ENCODE results near the gene BAIAP2. TPM values are rescaled to one million over a fixed set of nuclear protein-coding genes. Genes with fewer than 3 reads are reported as not detected.
"Not testable (repeated sequence)": the region's sequence is repeated elsewhere in the genome, so short reads cannot be mapped to it uniquely, and the experiment has no call there.

BAIAP2 gene
- polyA plus RNA-seq, 3 donors = 8.6 to 17.0 (median 11.2) TPM

GRCh38 chr17:81075307-81075706 is 40.4 kb downstream of the BAIAP2 start:
- TF ChIP-seq CTCF (IDR thresholded peaks at IDR 0.05) = no peak
- peaks cover 7 to 11% (median 8%) of the 10 kb centered on the region in 3 donors for H3K27me3 Mint-ChIP-seq (ENCODE audit: low read depth in 3 of 3)
- Histone ChIP-seq H3K9ac (ENCODE audit: insufficient read depth, low read length, poor library complexity, severe bottlenecking) (no peak overlapping the region), H3K4me1 (ENCODE audit: control insufficient read depth in 1 of 2, insufficient read depth in 2 of 2, low read length in 2 of 2) (no peaks in the 10 kb centered on the region), H3K4me2 (replicated peaks; ENCODE audit: extremely low read depth, low read length, poor library complexity, severe bottlenecking) (no peak overlapping the region), H3K27ac (ENCODE audit: low read depth in 1 of 2, low read length in 2 of 2) (no peak overlapping the region), H2AFZ (ENCODE audit: insufficient read depth, low read depth, low read length, poor library complexity, severe bottlenecking) (no peak overlapping the region), H3K27me3 (ENCODE audit: control insufficient read depth in 2 of 2, insufficient read depth in 2 of 2, low read length in 2 of 2) (no peaks in the 10 kb centered on the region), H3K79me2 (ENCODE audit: insufficient read depth, low read length) (no peaks in the 10 kb centered on the region), H3K4me3 (replicated peaks in 1 of 3; ENCODE audit: low read depth in 2 of 3, low read length in 3 of 3) (no peak overlapping the region), H3K9me3 (replicated peaks in 1 of 2; ENCODE audit: control insufficient read depth in 1 of 2, insufficient read depth in 1 of 2, low read length in 2 of 2) (no peaks in the 10 kb centered on the region), H4K20me1 (ENCODE audit: insufficient read depth, low read length) (peaks cover 5% of the 10 kb centered on the region), H3K36me3 (replicated peaks in 1 of 2; ENCODE audit: control insufficient read depth in 1 of 2, insufficient read depth in 2 of 2, low read length in 2 of 2) (no peaks in the 10 kb centered on the region)
- intact Hi-C loops (cut with micrococcal nuclease) = no loop called here
- WGBS (ENCODE audit: insufficient coverage) = 95% methylated on average over 17 of the region's 17 CpGs
- H3K4me1 Mint-ChIP-seq = peaks cover 5% of the 10 kb centered on the region
- H3K27ac Mint-ChIP-seq = no peak overlapping the region
- no peak overlapping the region for H3K4me3 Mint-ChIP-seq
- no peak for DNase-seq
- H3K36me3 Mint-ChIP-seq = no peaks in the 10 kb centered on the region
- H3K9me3 Mint-ChIP-seq = no peaks in the 10 kb centered on the region

GRCh38 chr17:81076141-81076679 is 41.3 kb downstream of the BAIAP2 start:
- Histone ChIP-seq H2AFZ (ENCODE audit: insufficient read depth, low read depth, low read length, poor library complexity, severe bottlenecking) (no peak overlapping the region), H3K27me3 (ENCODE audit: control insufficient read depth in 2 of 2, insufficient read depth in 2 of 2, low read length in 2 of 2) (no peaks in the 10 kb centered on the region), H3K4me1 (ENCODE audit: control insufficient read depth in 1 of 2, insufficient read depth in 2 of 2, low read length in 2 of 2) (no peaks in the 10 kb centered on the region), H3K9me3 (replicated peaks in 1 of 2; ENCODE audit: control insufficient read depth in 1 of 2, insufficient read depth in 1 of 2, low read length in 2 of 2) (no peaks in the 10 kb centered on the region), H4K20me1 (ENCODE audit: insufficient read depth, low read length) (peaks cover 5% of the 10 kb centered on the region), H3K4me2 (replicated peaks; ENCODE audit: extremely low read depth, low read length, poor library complexity, severe bottlenecking) (no peak overlapping the region), H3K4me3 (replicated peaks in 1 of 3; ENCODE audit: low read depth in 2 of 3, low read length in 3 of 3) (no peak overlapping the region), H3K9ac (ENCODE audit: insufficient read depth, low read length, poor library complexity, severe bottlenecking) (no peak overlapping the region), H3K79me2 (ENCODE audit: insufficient read depth, low read length) (no peaks in the 10 kb centered on the region), H3K27ac (ENCODE audit: low read depth in 1 of 2, low read length in 2 of 2) (no peak overlapping the region), H3K36me3 (replicated peaks in 1 of 2; ENCODE audit: control insufficient read depth in 1 of 2, insufficient read depth in 2 of 2, low read length in 2 of 2) (no peaks in the 10 kb centered on the region)
- Mint-ChIP-seq H3K36me3 (no peaks in the 10 kb centered on the region), H3K27me3 (ENCODE audit: low read depth in 3 of 3) (peaks cover 7 to 11% (median 8%) of the 10 kb centered on the region in 3 donors), H3K9me3 (no peaks in the 10 kb centered on the region), H3K4me1 (peaks cover 5% of the 10 kb centered on the region), H3K4me3 (no peak overlapping the region), H3K27ac (no peak overlapping the region)
- DNase-seq = no peak
- WGBS (ENCODE audit: insufficient coverage) = 100% methylated on average over 6 of the region's 14 CpGs
- intact Hi-C loops (cut with micrococcal nuclease) = no loop called here
- TF ChIP-seq CTCF (IDR thresholded peaks at IDR 0.05) = no peak

GRCh38 chr17:81078026-81078913 is 43.3 kb downstream of the BAIAP2 start:
- H3K36me3 Mint-ChIP-seq; H3K27ac Mint-ChIP-seq; H3K36me3 ChIP-seq (replicated peaks in 1 of 2; ENCODE audit: control insufficient read depth in 1 of 2, insufficient read depth in 2 of 2, low read length in 2 of 2); H3K27ac ChIP-seq (ENCODE audit: low read depth in 1 of 2, low read length in 2 of 2); H3K4me3 ChIP-seq (replicated peaks in 1 of 3; ENCODE audit: low read depth in 2 of 3, low read length in 3 of 3); H3K9me3 Mint-ChIP-seq; H2AFZ ChIP-seq (ENCODE audit: insufficient read depth, low read depth, low read length, poor library complexity, severe bottlenecking); H3K4me2 ChIP-seq (replicated peaks; ENCODE audit: extremely low read depth, low read length, poor library complexity, severe bottlenecking); H4K20me1 ChIP-seq (ENCODE audit: insufficient read depth, low read length); H3K9me3 ChIP-seq (replicated peaks in 1 of 2; ENCODE audit: control insufficient read depth in 1 of 2, insufficient read depth in 1 of 2, low read length in 2 of 2); H3K4me1 Mint-ChIP-seq; H3K9ac ChIP-seq (ENCODE audit: insufficient read depth, low read length, poor library complexity, severe bottlenecking); H3K27me3 ChIP-seq (ENCODE audit: control insufficient read depth in 2 of 2, insufficient read depth in 2 of 2, low read length in 2 of 2); H3K79me2 ChIP-seq (ENCODE audit: insufficient read depth, low read length); intact Hi-C loops (cut with micrococcal nuclease); H3K4me3 Mint-ChIP-seq; DNase-seq; H3K4me1 ChIP-seq (ENCODE audit: control insufficient read depth in 1 of 2, insufficient read depth in 2 of 2, low read length in 2 of 2): not testable (repeated sequence)
- peaks cover 4 to 11% (median 6%) of the 10 kb centered on the region in 3 donors for H3K27me3 Mint-ChIP-seq (ENCODE audit: low read depth in 3 of 3)
- 96% methylated on average over 44 of the region's 45 CpGs for WGBS (ENCODE audit: insufficient coverage)
